ENCODE measurements around the gene MPDZ.
"Not testable (repeated sequence)": the region's sequence is repeated elsewhere in the genome, so short reads cannot be mapped to it uniquely, and the experiment has no call there.

MPDZ gene

GRCh38 chr9:13263511-13263910 lies 16.0 kb downstream of the MPDZ start:
- DNase-seq = no peak

GRCh38 chr9:13252852-13253251 lies 26.6 kb downstream of the MPDZ start:
- no peak for DNase-seq

GRCh38 chr9:13244181-13244580 lies 35.3 kb downstream of the MPDZ start:
- DNase-seq = no peak

- no peak for DNase-seq
Observed at GRCh38 chr9:13241283-13241682, 38.2 kb downstream of the MPDZ start.

- DNase-seq = no peak
Observed at GRCh38 chr9:13239660-13240059, 39.8 kb downstream of the MPDZ start.

GRCh38 chr9:13239208-13239607 lies 40.3 kb downstream of the MPDZ start:
- no peak for DNase-seq

DNA sequence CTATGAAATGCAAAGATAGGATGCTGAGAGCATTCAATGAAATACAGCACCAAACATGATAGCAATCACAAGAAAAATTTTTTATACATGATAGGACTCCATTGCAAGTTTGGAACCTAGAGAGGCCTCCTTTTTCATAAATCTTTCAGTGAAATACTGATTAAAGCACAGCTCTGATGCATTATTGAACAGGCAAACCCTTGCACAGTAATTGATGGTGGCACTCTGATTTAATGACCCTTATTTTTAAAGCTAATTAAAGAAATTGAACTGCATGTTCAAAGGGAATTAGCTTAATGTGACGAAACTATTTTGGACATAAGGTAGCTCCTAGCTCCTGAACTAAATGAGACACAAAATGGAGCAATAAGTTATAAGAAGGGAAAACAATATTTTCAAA lies 44.6 kb downstream of the MPDZ start:
- DNase-seq = no peak

- DNase-seq = no peak
Observed at GRCh38 chr9:13228431-13228830, 51.1 kb downstream of the MPDZ start.

DNA sequence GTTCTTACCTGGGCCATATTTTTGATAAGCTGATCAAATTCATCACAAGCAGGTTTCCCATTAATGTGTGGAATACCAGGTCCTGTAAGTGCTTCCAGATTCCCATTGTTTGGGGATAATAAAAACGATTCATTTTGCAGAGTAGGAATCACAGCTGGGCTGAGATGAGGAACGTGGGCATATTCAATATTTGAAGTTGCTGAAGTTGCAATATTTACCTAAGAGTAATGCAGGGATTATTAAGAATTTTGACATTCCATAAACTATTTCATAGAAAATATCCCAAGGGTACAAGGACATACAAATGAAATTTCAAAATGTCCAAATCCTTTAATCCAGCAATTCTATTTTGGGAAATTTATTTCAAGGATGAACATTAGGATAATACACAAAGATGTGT lies 55.1 kb downstream of the MPDZ start:
- no peak for DNase-seq

- DNase-seq = not testable (repeated sequence)
Observed at GRCh38 chr9:13222733-13223132, 56.8 kb downstream of the MPDZ start.

- no peak for DNase-seq
Observed at GRCh38 chr9:13221741-13222140, 57.8 kb downstream of the MPDZ start.

- no peak for DNase-seq
Observed at GRCh38 chr9:13220837-13221236, 58.7 kb downstream of the MPDZ start.

GRCh38 chr9:13215791-13216554 lies 63.5 kb downstream of the MPDZ start:
- no peak for DNase-seq

DNA sequence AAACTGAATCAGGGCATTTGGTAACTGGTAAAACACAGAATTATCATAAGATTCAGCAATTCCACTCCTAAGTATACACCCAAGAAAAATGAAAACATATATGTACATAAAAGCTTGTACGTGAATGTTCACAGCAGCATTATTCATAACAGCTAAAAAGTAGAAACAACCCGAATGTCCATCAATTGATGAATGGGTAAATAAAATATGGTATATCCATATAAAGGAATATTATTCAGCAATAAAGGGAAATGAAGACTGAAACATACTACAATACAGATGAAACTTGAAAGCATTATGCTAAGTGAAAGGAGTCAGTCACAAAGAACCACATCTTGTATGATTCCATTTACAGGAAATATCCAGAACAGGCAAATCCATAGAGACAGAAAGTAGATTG lies 65.5 kb downstream of the MPDZ start:
- no peak for DNase-seq

DNA sequence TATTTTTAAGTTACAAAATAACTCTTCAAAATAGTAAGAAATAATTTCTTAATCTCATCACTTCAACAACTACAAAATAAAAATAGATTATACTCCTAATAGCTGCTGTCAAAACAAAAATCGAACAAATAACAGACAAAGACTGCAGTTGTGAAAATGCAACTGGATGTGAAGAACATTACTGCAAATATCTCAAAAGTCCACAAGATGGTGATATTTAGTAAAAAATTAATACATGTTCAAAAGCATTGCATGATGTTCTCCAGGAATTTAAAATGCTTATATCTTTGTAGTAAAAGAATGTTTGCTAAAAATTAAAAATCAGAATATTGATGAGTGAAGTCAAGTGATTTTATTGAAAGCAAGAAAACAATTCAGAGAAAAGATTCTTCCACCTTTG lies 66.2 kb downstream of the MPDZ start:
- DNase-seq = no peak

DNA sequence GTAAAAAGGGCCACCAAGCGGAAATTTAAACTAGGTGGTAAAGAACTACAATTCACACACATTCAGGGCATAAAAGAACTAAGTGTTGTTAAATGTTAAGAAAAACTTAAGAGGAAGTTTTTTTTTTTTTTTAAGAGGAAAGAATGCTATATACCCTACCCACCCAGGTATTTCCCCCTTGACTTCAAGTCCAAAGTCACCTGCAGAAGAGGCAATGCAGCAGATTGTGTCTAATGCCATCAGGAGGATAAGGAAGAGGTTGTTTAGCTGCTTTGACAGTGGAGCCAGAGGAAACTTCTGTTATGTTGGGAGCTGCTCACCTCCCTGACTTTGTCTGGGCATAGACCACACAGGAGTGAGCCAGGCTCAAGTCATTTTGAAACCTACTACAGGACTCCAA lies 69.2 kb downstream of the MPDZ start:
- no peak for DNase-seq

DNA sequence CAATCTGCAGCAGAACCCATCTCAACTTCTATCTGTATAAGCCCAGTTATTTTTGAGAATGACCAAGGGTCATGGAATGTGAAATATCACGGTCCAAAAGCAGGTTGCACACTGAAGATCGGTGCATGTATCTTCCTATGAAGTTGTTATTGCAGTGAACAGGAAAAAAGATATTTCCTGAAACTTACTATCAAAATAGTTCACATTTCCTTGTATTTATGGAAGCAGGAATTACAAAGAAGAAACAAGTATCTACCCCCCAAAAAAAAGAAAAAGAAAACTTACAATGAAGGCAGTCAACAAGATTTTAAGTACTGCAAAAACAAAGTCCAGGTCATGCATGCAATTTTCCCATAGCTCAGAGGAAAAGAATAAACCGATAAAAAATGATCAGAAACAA lies 70.0 kb downstream of the MPDZ start:
- DNase-seq = no peak

GRCh38 chr9:13205824-13206223 lies 73.7 kb downstream of the MPDZ start:
- DNase-seq = no peak

GRCh38 chr9:13190040-13190439 lies 89.5 kb downstream of the MPDZ start:
- no peak for DNase-seq

- no peak for DNase-seq
Observed at GRCh38 chr9:13189362-13189761, 90.1 kb downstream of the MPDZ start.

DNA sequence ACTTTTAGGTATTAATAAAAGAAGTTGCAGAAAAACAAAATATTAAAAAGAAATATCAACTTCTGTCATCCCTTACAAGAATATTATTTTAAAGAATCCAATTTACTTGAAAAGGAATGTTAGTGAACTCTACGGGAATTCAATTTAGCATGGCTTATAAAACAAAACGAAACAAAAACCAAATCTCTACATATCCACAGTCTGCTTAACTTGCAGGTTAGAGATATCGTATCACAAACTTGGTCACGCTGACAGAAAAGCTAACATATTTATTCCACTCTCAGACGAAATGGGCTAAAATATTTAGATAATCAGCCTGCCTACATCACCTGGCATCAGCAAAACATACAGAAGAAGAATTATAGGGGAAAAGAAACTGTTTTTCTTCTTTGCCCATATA lies 92.7 kb downstream of the MPDZ start:
- no peak for DNase-seq

GRCh38 chr9:13186091-13186490 lies 93.4 kb downstream of the MPDZ start:
- DNase-seq = no peak

GRCh38 chr9:13181652-13182051 lies 97.8 kb downstream of the MPDZ start:
- DNase-seq = no peak

GRCh38 chr9:13179257-13179656 lies 100.2 kb downstream of the MPDZ start:
- no peak for DNase-seq

GRCh38 chr9:13175732-13176131 lies 103.8 kb downstream of the MPDZ start:
- DNase-seq = no peak

Data from effector CD8-positive, alpha-beta T cell (primary cell).